Sigmoid colon (tissue), 7 donors: ENCODE results near the gene ZNF780A. TPM values are rescaled to one million over a fixed set of nuclear protein-coding genes. Genes with fewer than 3 reads are reported as not detected.
"Not testable (repeated sequence)": the region's sequence is repeated elsewhere in the genome, so short reads cannot be mapped to it uniquely, and the experiment has no call there.

Source experiments
- DNase-seq: peaks from one replicate; pipeline ENCODE4 v3.0.0-alpha.2; 2019
- H3K27ac ChIP-seq, 4 donors: fragments of 200-600 bp; sonication (generic); one replicate each; pipeline ENCODE4 v1.5.1; 2016 to 2019; ENCODE audit warnings: mild to moderate bottlenecking in 1 of 4
- H3K27me3 ChIP-seq, 3 donors: fragments of 200-600 bp; sonication (generic); one replicate each; pipeline ENCODE4 v1.5.1; 2019; ENCODE audit warnings: mild to moderate bottlenecking in 1 of 3
- H3K36me3 ChIP-seq, 4 donors: fragments of 200-600 bp; sonication (generic); one replicate each; pipeline ENCODE4 v1.5.1; 2016 to 2019
- H3K4me1 ChIP-seq, 4 donors: fragments of 200-600 bp; sonication (generic); one replicate each; pipeline ENCODE4 v1.5.1; 2017 to 2019
- H3K4me3 ChIP-seq, 4 donors: fragments of 200-600 bp; sonication (generic); one replicate each; pipeline ENCODE4 v1.5.1; 2017 to 2019; ENCODE audit warnings: mild to moderate bottlenecking in 2 of 4, moderate library complexity in 1 of 4
- H3K9me3 ChIP-seq, 4 donors: fragments of 200-600 bp in 3 of 4; sonication (generic) in 3 of 4; one replicate each; pipeline versions ENCODE4 v1.5.1 to v1.6.1; 2013 to 2019
- CTCF ChIP-seq, 4 experiments: fragments of 450-650 bp in 3 of 4; fragments of 200-600 bp in 1 of 4; IDR thresholded peaks; one replicate each; pipeline ENCODE4 v1.5.1; 2016 to 2019; ENCODE audit warnings: antibody characterized with exemption in 4 of 4, mild to moderate bottlenecking in 3 of 4, moderate library complexity in 2 of 4
- EP300 ChIP-seq, 4 donors: sonication (generic); formaldehyde crosslinking; IDR thresholded peaks; one replicate each; pipeline ENCODE4 v1.6.1; 2017; ENCODE audit warnings: antibody characterized with exemption in 4 of 4
- POLR2A ChIP-seq, 2 donors: fragments of 450-650 bp; IDR thresholded peaks; one replicate each; pipeline ENCODE4 v1.6.1; 2016; ENCODE audit warnings: antibody characterized with exemption in 2 of 2, mild to moderate bottlenecking in 2 of 2, moderate library complexity in 2 of 2
- POLR2AphosphoS5 ChIP-seq, 4 donors: sonication (generic); formaldehyde crosslinking; IDR thresholded peaks; one replicate each; pipeline ENCODE4 v1.6.1; 2017; ENCODE audit warnings: antibody characterized with exemption in 4 of 4
- WGBS, 2 donors: extraction: QIAGEN DNeasy Blood & Tissue Kit; methylation state at CpG; one replicate each; pipeline ENCODE4 v1.1.7; 2013; 5-methylcytosine and 5-hydroxymethylcytosine counted together
- intact Hi-C: fragments of 100-400 bp; cut with DNase I; formaldehyde crosslinking; loops from one replicate; pipeline ENCODE4 v1.15.1; 2023
- polyA plus RNA-seq, 3 donors: library from polyadenylated mRNA; stranded (reverse); fragments of 200-250 nt; gene quantifications; one replicate each; pipeline ENCODE4 v1.2.3, GENCODE V29; 2013
- total RNA-seq, 4 donors: library from RNA; depleted of rRNA; stranded (reverse); fragments of >200 nt; gene quantifications; one replicate each; pipeline ENCODE4 v1.1.0, GENCODE V29; 2016
- donor health status: healthy with polysubstance abuse.
- donor health status: Bipolar disorder and iron deficiency.
- donor health status: healthy.

The ZNF780A gene
- total and polyA plus RNA-seq, 7 donors: 10.3 to 15.8 (median 13.6) TPM

- TF ChIP-seq POLR2A (IDR thresholded peaks at IDR 0.05) (no peak), EP300 (IDR thresholded peaks at IDR 0.05) (no peak), POLR2AphosphoS5 (IDR thresholded peaks at IDR 0.05) (no peak), CTCF (IDR thresholded peaks at IDR 0.05) (no peak)
- peaks cover 0 to 4% (median 0%) of the 10 kb centered on the region in 4 donors for H3K9me3 ChIP-seq
- intact Hi-C loops: no loop called here
- no peaks in the 10 kb centered on the region for H3K36me3 ChIP-seq
- no peaks in the 10 kb centered on the region for H3K4me1 ChIP-seq
- H3K27me3 ChIP-seq: no peaks in the 10 kb centered on the region
- no peak overlapping the region for H3K27ac ChIP-seq
- no peak for DNase-seq
- H3K4me3 ChIP-seq: no peak overlapping the region
Measured at GRCh38 chr19:40116075-40116474, 25.3 kb upstream of the ZNF780A start.

GRCh38 chr19:40114119-40114518 lies 23.4 kb upstream of the ZNF780A start:
- intact Hi-C loops, H3K36me3 ChIP-seq, H3K4me3 ChIP-seq, H3K27me3 ChIP-seq, DNase-seq, H3K27ac ChIP-seq, H3K4me1 ChIP-seq, H3K9me3 ChIP-seq: not testable (repeated sequence)
- 96 to 97% methylated on average over 3 of the region's 6 CpGs for WGBS, 2 donors

- WGBS, 2 donors: 66 to 68% methylated on average over 4 of the region's 4 CpGs
- H3K4me1 ChIP-seq, DNase-seq, H3K4me3 ChIP-seq, H3K9me3 ChIP-seq, H3K27ac ChIP-seq, H3K36me3 ChIP-seq, H3K27me3 ChIP-seq, intact Hi-C loops: not testable (repeated sequence)
Measured at GRCh38 chr19:40112271-40112670, 21.5 kb upstream of the ZNF780A start.

- no peak for DNase-seq
- no peak overlapping the region for H3K27ac ChIP-seq
- H3K27me3 ChIP-seq: no peaks in the 10 kb centered on the region
- H3K36me3 ChIP-seq: no peaks in the 10 kb centered on the region
- no peak for TF ChIP-seq CTCF (IDR thresholded peaks at IDR 0.05)
- TF ChIP-seq POLR2A (IDR thresholded peaks at IDR 0.05): no peak
- no peak for TF ChIP-seq POLR2AphosphoS5 (IDR thresholded peaks at IDR 0.05)
- TF ChIP-seq EP300 (IDR thresholded peaks at IDR 0.05): no peak
- peaks cover 0 to 4% (median 0%) of the 10 kb centered on the region in 4 donors for H3K9me3 ChIP-seq
- H3K4me3 ChIP-seq: no peak overlapping the region
- intact Hi-C loops: no loop called here
- WGBS, 2 donors: 67 to 74% methylated on average over 2 of the region's 2 CpGs
- H3K4me1 ChIP-seq: no peaks in the 10 kb centered on the region
Measured at GRCh38 chr19:40110570-40110969, 19.8 kb upstream of the ZNF780A start.

- no peaks in the 10 kb centered on the region for H3K9me3 ChIP-seq
- no peaks in the 10 kb centered on the region for H3K4me1 ChIP-seq
- intact Hi-C loops: no loop called here
- H3K27me3 ChIP-seq: no peaks in the 10 kb centered on the region
- 45 to 58% methylated on average over 1 of the region's 1 CpG for WGBS, 2 donors
- no peak for DNase-seq
- TF ChIP-seq CTCF (IDR thresholded peaks at IDR 0.05) (no peak), EP300 (IDR thresholded peaks at IDR 0.05) (no peak), POLR2A (IDR thresholded peaks at IDR 0.05) (no peak), POLR2AphosphoS5 (IDR thresholded peaks at IDR 0.05) (no peak)
- H3K4me3 ChIP-seq: no peak overlapping the region
- no peaks in the 10 kb centered on the region for H3K36me3 ChIP-seq
- H3K27ac ChIP-seq: no peak overlapping the region
Measured at GRCh38 chr19:40104754-40105153, 14.0 kb upstream of the ZNF780A start.

GRCh38 chr19:40103600-40103999 lies 12.9 kb upstream of the ZNF780A start:
- no peak for DNase-seq
- intact Hi-C loops: no loop called here
- Histone ChIP-seq H3K4me1 (no peaks in the 10 kb centered on the region), H3K27me3 (no peaks in the 10 kb centered on the region), H3K27ac (no peak overlapping the region), H3K4me3 (no peak overlapping the region), H3K36me3 (no peaks in the 10 kb centered on the region), H3K9me3 (no peaks in the 10 kb centered on the region)
- 85 to 86% methylated on average over 4 of the region's 4 CpGs for WGBS, 2 donors
- TF ChIP-seq EP300 (IDR thresholded peaks at IDR 0.05): no peak
